ENCODE results near the gene DCAF17. TPM values are rescaled to one million over a fixed set of nuclear protein-coding genes. Genes with fewer than 3 reads are reported as not detected.

Gene DCAF17
- total RNA-seq, 4 donors from 2014 or later: 8.3 to 18.1 (median 13.0) TPM

DNA sequence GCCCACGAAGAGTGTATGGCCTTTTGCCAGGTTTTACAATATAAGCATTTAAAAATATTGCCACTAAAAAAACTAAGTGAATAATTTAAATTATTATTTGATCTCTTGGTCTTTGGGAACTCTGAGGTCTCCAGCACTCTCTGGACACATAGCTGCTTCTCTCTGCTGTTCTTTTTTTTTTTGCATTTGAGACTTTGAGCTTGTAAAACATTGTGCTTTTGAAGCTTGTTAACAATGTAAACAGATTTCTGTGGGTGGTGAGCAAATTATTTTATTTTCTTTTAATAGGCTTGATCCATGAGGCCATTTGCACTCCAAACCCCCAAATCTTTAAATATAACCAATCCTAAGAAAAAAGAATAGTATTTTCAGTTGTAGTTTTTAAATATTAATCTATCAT lies 42.0 kb downstream of the DCAF17 start:
- TF ChIP-seq, protein P1, sequence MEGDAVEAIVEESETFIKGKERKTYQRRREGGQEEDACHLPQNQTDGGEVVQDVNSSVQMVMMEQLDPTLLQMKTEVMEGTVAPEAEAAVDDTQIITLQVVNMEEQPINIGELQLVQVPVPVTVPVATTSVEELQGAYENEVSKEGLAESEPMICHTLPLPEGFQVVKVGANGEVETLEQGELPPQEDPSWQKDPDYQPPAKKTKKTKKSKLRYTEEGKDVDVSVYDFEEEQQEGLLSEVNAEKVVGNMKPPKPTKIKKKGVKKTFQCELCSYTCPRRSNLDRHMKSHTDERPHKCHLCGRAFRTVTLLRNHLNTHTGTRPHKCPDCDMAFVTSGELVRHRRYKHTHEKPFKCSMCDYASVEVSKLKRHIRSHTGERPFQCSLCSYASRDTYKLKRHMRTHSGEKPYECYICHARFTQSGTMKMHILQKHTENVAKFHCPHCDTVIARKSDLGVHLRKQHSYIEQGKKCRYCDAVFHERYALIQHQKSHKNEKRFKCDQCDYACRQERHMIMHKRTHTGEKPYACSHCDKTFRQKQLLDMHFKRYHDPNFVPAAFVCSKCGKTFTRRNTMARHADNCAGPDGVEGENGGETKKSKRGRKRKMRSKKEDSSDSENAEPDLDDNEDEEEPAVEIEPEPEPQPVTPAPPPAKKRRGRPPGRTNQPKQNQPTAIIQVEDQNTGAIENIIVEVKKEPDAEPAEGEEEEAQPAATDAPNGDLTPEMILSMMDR (IDR thresholded peaks at IDR 0.05): no peak
- TF ChIP-seq POLR2A (IDR thresholded peaks at IDR 0.05): no peak
- Histone ChIP-seq H3K27ac (no peak overlapping the region), H3K9me3 (no peaks in the 10 kb centered on the region), H3K27me3 (no peaks in the 10 kb centered on the region), H3K36me3 (peaks cover 0 to 90% (median 3%) of the 10 kb centered on the region in 3 donors), H3K4me1 (no peaks in the 10 kb centered on the region), H3K4me3 (no peak overlapping the region)
- 54 to 74% methylated on average over 1 of the region's 1 CpG for WGBS, 2 donors
- intact Hi-C loops (cut with DNase I): no loop called here
- DNase-seq: no peak

- Histone ChIP-seq H3K27ac (no peak overlapping the region), H3K36me3 (peaks cover 0 to 89% (median 1%) of the 10 kb centered on the region in 3 donors), H3K9me3 (no peaks in the 10 kb centered on the region), H3K27me3 (no peaks in the 10 kb centered on the region), H3K4me1 (no peaks in the 10 kb centered on the region), H3K4me3 (no peak overlapping the region)
- no peak for DNase-seq
- 74 to 88% methylated on average over 1 of the region's 1 CpG for WGBS, 2 donors
- intact Hi-C loops (cut with DNase I): no loop called here
- TF ChIP-seq, protein P1 (IDR thresholded peaks at IDR 0.05): no peak
These were observed 44.3 kb downstream of the DCAF17 start for GRCh38 chr2:171478345-171478744.

GRCh38 chr2:171479154-171479814 lies 45.3 kb downstream of the DCAF17 start:
- no peaks in the 10 kb centered on the region for H3K4me1 ChIP-seq
- 80 to 87% methylated on average over 3 of the region's 3 CpGs for WGBS, 2 donors
- no peaks in the 10 kb centered on the region for H3K27me3 ChIP-seq
- H3K4me3 ChIP-seq: no peak overlapping the region
- no peaks in the 10 kb centered on the region for H3K9me3 ChIP-seq
- TF ChIP-seq, protein P1 (IDR thresholded peaks at IDR 0.05): no peak
- no peak for TF ChIP-seq POLR2A (IDR thresholded peaks at IDR 0.05)
- no peak overlapping the region for H3K27ac ChIP-seq
- DNase-seq: no peak
- intact Hi-C loops (cut with DNase I): no loop called here
- peaks cover 0 to 85% (median 0%) of the 10 kb centered on the region in 3 donors for H3K36me3 ChIP-seq

GRCh38 chr2:171480908-171481307 lies 46.9 kb downstream of the DCAF17 start:
- no peak for DNase-seq
- TF ChIP-seq, protein P1 (IDR thresholded peaks at IDR 0.05): no peak
- no peak for TF ChIP-seq POLR2A (IDR thresholded peaks at IDR 0.05)
- no peak overlapping the region for H3K4me3 ChIP-seq
- 94 to 95% methylated on average over 1 of the region's 1 CpG for WGBS, 2 donors
- H3K4me1 ChIP-seq: no peaks in the 10 kb centered on the region
- H3K27ac ChIP-seq: no peak overlapping the region
- H3K27me3 ChIP-seq: no peaks in the 10 kb centered on the region
- intact Hi-C loops (cut with DNase I): no loop called here
- H3K36me3 ChIP-seq: peaks cover 0 to 72% (median 0%) of the 10 kb centered on the region in 3 donors
- no peaks in the 10 kb centered on the region for H3K9me3 ChIP-seq

DNA sequence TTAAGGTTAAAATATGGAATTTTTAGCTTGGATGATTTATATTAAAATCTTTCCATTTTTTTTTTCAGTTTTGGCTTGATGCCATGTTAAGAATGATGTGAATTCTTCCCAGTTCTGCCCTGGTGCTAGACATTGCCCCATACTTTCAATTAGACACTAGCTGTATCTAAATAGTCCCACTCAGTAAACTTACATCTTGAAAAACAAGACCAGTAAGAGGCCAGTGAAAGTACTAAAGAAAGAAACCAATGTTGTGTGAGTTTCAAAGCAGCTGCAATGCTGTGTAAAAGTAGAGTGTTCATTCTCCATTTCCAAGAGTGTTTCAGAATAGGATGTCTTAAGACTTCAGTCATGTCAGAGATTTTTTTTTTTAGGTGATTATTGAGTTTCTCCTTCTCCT lies 48.3 kb downstream of the DCAF17 start:
- intact Hi-C loops (cut with DNase I): no loop called here
- H3K36me3 ChIP-seq: peaks cover 0 to 68% (median 0%) of the 10 kb centered on the region in 3 donors
- no peak for TF ChIP-seq POLR2A (IDR thresholded peaks at IDR 0.05)
- TF ChIP-seq, protein P1 (IDR thresholded peaks at IDR 0.05): no peak
- H3K27me3 ChIP-seq: no peaks in the 10 kb centered on the region
- no peak overlapping the region for H3K27ac ChIP-seq
- H3K4me3 ChIP-seq: no peak overlapping the region
- no peak for DNase-seq
- H3K9me3 ChIP-seq: no peaks in the 10 kb centered on the region
- H3K4me1 ChIP-seq: no peaks in the 10 kb centered on the region
